Stimulated activated CD4-positive, alpha-beta T cell treated with anti-CD3 and anti-CD28 coated beads, Interleukin-15, amount 100 ng/mL, for 1 hour (primary cell): ENCODE measurements around the gene FADS2.

Source experiments
- DNase-seq, 2 donors: peaks; one replicate each; pipeline ENCODE4 v3.0.0-alpha.2; 2020; ENCODE audit warnings: low read depth in 1 of 2, low spot score in 1 of 2

FADS2 gene

DNA sequence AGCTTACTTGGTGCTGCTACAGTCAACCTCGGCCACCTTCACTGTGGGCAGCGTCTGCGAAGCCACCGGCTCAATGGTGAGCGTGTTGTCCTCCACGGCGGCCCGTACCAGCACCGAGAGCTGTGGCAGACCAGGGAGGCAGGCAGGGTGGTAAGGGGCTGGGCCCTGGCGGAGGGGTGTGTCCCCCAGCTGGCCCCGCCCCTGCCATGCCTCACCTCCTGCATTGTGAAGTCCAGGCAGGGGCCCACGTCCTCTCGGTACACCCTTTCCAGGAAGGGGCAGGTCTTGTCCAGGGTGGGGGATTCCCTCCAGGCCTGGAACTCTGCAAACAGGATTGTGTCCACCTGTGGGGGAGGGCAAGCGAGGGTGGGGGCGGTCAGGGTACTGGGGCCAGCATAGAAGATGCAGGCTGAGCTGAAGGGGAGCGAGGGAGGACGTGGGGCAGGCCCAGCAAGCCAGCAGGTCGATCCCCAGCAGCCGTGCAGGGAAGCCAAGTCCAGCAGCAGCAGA lies 76.5 kb downstream of the FADS2 start:
- no peak for DNase-seq

GRCh38 chr11:61905067-61905696 lies 77.1 kb downstream of the FADS2 start:
- no peak for DNase-seq

GRCh38 chr11:61905801-61906521 lies 77.9 kb downstream of the FADS2 start:
- DNase-seq = no peak

- no peak for DNase-seq
These were observed 78.4 kb downstream of the FADS2 start for GRCh38 chr11:61906522-61906909.

GRCh38 chr11:61907282-61907681 lies 79.2 kb downstream of the FADS2 start:
- DNase-seq = no peak

DNA sequence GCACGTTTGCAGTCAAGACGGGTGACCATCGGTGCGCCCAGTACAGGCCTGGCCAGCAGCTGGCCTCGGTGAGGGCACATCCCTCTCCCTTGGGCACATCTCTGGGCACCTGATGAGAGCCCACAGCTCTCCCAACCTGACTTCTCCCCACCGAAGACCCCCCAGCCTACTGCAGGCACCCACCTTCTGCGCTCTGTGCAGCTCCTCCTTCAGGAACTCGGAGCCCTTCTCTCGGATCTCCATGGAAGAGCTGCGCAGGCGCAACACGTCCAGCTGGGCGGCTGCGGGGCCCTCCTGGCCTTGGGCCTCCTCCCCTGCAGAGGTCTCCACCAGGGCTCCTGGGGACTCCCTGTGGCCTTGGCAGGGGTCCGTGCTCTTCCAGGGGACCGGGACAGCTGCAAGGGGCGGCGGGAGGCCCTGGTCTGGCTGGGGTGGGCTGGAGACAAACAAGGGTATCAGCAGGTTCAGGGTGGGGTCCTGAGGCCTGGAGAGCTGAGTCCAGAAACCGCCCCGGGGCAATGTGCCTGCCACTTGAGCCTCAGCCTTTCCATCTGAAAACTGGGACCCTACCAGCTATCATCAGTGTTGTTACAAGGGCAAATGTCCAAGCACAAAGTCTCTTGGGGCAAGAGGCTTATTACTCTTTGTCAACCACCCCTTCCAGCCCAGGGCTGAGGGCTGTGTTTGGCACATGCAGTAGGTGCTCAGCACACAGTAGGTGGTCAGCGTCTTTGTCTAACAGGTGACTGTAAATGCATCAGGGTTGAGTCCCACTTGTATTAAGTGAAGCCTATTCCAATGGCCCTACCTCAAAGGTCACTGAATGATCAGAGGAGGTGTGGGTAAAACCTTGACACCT lies 80.0 kb downstream of the FADS2 start:
- DNase-seq = no peak

GRCh38 chr11:61908730-61909316 lies 80.7 kb downstream of the FADS2 start:
- DNase-seq = no peak

DNA sequence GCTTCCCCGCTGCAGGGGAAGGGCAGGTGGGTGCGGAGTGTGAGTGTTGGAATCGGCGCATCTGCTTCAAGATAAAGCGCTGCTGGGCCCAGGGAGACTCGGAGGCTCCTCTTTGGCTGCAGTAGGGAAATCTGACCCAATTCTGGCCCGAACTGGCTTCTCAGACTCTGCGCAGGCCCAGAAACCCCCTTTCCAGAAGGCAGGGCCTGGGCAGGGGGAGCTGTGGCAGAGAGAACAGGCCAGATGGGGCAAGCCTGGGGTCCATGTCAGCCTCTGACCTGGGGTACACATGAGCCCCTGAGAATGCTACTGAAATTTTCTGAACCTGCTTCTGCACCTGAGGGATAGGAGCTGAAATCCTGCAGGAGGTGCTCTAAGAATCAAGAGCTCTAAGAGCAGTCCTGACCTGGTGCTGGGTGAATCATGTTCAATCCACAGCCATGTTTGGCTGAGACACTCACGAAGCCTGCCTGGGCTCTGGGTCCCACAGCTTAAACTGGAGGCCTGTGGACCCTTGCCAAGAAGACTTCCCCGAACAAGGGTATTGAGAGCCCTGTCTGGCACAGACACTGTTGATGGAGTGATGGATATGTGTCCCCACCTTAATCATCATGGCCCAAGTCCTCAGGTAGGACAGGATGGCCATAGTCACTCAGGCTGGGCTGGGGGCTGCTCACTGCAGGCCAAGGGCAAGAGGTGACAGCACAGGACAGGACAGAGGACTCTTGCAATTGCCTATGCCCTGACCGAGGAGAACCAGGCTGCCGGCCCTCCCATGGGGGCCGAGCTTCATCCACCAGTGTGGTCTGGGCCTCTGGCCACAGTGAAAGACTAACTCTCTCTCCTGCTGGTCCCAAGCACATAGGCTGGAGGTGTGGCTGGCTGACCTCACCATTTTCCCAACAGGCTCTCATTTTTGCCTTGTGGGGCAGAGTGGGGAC lies 82.4 kb downstream of the FADS2 start:
- DNase-seq = no peak

DNA sequence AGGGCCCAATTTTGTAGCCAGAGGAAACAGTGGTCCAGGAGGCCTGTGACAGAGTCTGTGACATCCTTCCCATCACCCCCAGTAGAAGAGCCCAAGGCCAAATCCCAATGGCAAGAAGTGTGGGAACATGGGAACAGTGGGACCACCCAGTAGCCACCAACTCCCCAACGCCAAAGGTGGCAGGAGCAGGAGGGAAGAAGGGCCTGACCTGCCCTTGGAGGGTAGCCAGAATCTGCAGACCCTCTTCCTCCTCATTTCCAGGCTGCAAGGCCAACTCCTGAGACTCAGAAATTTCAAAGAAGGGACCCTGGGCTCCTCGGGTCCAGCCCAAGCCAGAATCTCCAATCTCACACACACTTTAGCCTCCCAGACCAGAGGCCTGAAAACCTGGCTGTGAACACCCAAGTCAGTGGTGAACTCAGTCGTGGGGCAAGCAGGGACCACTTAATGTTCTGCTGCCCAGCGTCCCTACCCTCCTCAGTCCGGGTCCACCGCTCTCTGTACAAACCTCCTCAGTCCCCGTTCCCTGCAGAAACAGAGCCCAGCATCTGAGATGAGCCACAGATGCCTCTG lies 83.1 kb downstream of the FADS2 start:
- no peak for DNase-seq

GRCh38 chr11:61911701-61912529 lies 83.8 kb downstream of the FADS2 start:
- no peak for DNase-seq

- no peak for DNase-seq
These were observed 84.4 kb downstream of the FADS2 start for GRCh38 chr11:61912530-61912898.

GRCh38 chr11:61912991-61913698 lies 85.0 kb downstream of the FADS2 start:
- no peak for DNase-seq

DNA sequence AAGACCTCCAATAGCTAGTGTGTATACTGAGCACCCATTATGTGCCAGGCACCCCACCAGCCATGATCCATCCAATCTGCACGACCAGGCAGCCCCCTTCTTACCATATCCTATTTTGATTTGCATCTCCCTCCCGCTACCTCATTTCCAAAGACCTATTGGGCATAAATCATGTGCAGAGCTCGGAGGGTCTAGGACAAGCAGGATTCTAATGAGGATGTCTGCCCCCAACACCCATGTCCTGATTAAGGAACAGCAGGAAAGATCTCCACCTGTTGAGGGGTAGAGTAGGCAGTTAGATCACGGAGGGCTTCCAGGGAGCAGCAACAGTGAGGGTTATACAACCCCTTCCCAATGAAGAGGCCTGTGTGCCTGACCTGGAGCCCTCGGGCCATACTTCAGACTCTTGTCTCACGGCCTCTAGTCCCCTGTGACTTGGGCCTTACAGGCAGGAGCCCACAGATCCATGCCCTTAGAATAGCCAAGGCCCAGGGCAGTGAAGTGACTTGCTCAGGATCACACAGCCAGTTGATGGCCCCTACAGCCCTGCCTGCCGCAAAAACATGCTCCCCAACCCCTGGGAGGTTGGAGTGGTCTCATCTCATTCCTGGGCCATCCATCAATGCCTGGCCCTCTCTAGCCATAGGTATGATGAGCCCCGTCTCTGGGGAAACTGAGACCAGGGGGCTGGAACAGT lies 85.7 kb downstream of the FADS2 start:
- DNase-seq = no peak

DNA sequence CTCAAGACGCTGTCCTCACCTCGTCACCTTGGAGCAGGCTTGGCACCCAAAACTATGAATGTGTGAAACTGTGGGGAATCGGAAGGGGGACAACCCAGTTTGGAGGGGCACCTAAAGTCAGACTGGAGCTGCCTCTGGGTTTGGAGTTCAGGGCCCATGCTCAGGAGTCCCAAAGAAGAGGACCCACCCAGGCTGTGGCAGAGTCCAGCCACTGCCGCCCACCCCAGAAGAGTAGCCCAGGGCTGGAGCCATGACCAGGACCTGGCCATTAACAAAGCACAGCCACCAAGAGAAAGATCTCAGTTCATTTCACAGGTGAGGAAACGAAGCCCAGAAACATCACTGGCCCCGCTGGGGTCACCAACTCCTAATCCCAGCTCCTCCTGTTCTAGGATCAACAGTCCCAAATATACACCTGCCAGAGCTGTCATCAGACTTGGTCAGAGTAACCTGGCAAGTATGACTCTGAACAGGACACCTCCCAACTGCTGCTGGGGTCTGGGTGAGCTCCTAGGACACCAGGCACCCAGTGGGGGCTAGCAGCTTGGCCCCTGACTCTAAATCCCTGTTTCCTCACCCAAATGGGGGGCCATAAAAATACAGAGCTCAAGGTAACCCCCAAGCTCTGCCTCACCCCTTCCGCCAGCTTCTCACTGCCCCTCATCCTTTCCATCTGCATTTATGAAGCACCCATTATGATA lies 86.5 kb downstream of the FADS2 start:
- no peak for DNase-seq

GRCh38 chr11:61916737-61917333 lies 88.7 kb downstream of the FADS2 start:
- no peak for DNase-seq
